ENCODE results near the gene AKNAD1. TPM values are rescaled to one million over a fixed set of nuclear protein-coding genes. Genes with fewer than 3 reads are reported as not detected.

Gene AKNAD1
- total and polyA plus RNA-seq, 2 donors (not counting 1 experiment from before 2014, with no cell fraction given): not detected

- no peaks in the 10 kb centered on the region for H3K9me3 ChIP-seq (ENCODE audit: control extremely low read depth in 1 of 3, control insufficient read depth in 2 of 3, insufficient read depth in 1 of 3, low read length in 2 of 3)
- H3K4me1 ChIP-seq (ENCODE audit: control insufficient read depth in 2 of 2, insufficient read depth in 2 of 2, low read length in 2 of 2): peaks cover 16 to 19% of the 10 kb centered on the region in 2 donors
- H3K4me2 ChIP-seq (replicated peaks; ENCODE audit: low read depth, low read length, poor library complexity, severe bottlenecking): no peak overlapping the region
- no peaks in the 10 kb centered on the region for H3K27me3 ChIP-seq (replicated peaks in 1 of 4; ENCODE audit: control extremely low read depth in 1 of 4, control insufficient read depth in 3 of 4, insufficient read depth in 4 of 4, low read length in 3 of 4)
- no peaks in the 10 kb centered on the region for H4K20me1 ChIP-seq (ENCODE audit: control insufficient read depth, insufficient read depth, low read length, poor library complexity, severe bottlenecking)
- no peak overlapping the region for H3K27ac Mint-ChIP-seq
- no peak overlapping the region for H2AFZ ChIP-seq (ENCODE audit: insufficient read depth, low read depth, low read length, poor library complexity, severe bottlenecking)
- H3K36me3 ChIP-seq (replicated peaks in 1 of 2; ENCODE audit: control extremely low read depth in 1 of 2, control insufficient read depth in 1 of 2, extremely low read depth in 1 of 2, insufficient read depth in 2 of 2, low read length in 1 of 2): no peaks in the 10 kb centered on the region
- no peak for DNase-seq
- H3K9me3 Mint-ChIP-seq (ENCODE audit: insufficient read depth): no peaks in the 10 kb centered on the region
- no peaks in the 10 kb centered on the region for H3K79me2 ChIP-seq (ENCODE audit: control insufficient read depth, insufficient read depth, low read length)
- ChIA-PET CTCF (no interaction called here), POLR2A (no interaction called here)
- no CpG with 5 or more reads among the region's 4 CpGs for WGBS (ENCODE audit: insufficient coverage)
- H3K4me3 ChIP-seq (ENCODE audit: control extremely low read depth in 1 of 5, extremely low read depth in 1 of 5, insufficient read depth in 1 of 5, low read depth in 2 of 5, low read length in 4 of 5): no peak overlapping the region
- peaks cover 4% of the 10 kb centered on the region for H3K27me3 Mint-ChIP-seq
- peak overlapping the region in 1 of 2 donors; percentile 73 for H3K27ac ChIP-seq (ENCODE audit: low read length in 2 of 2)
- no peak overlapping the region for H3K4me3 Mint-ChIP-seq
- no peak for ATAC-seq (ENCODE audit: low read depth)
- H3K9ac ChIP-seq (ENCODE audit: low read length): no peak overlapping the region
- intact Hi-C loops (cut with micrococcal nuclease): no loop called here
- TF ChIP-seq EZH2 (IDR thresholded peaks at IDR 0.05; ENCODE audit: borderline replicate concordance, insufficient read depth, low read depth, low read length, poor library complexity, severe bottlenecking) (no peak), CTCF (IDR thresholded peaks at IDR 0.05) (no peak)
- peaks cover 20% of the 10 kb centered on the region for H3K4me1 Mint-ChIP-seq
Observed at GRCh38 chr1:108863984-108864383, 7.1 kb upstream of the AKNAD1 start.

DNA sequence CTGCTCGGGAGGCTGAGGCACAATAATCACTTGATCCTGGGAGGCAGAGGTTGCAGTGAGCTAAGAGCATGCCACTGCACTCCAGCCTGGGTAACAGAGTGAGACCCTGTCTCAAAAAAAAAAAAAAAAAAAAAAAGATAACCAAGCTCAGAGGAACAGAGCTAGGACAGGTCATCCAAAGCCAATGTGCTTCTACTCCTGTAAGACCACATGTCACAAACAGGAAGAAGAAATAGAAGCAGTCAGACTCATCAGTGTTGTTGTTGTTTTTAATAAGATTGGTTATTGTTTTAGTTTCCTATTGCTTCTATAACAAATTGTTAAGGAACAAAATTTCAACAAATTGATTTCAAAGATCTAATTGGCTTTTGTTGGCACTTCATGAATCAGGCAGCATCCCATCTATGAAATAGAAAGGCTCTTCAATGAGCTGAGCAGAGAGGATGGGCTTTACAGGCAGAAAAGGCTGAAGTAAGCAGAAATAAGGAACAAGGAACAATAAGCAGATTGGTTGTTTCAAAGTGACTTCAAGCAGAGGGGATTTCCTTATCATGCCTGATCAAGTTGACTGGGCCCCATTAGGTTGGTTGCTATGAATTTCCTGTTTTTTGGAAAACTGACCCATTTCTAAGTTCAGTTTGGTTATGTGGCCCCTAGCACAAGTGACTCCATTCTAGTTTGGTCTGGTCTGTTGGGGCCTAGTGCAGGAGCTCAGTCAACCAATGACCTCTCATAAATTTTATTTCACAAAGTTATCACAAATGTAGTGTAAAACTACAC lies 6.0 kb upstream of the AKNAD1 start:
- Mint-ChIP-seq H3K4me1 (peaks cover 20% of the 10 kb centered on the region), H3K27me3 (peaks cover 8% of the 10 kb centered on the region), H3K9me3 (ENCODE audit: insufficient read depth) (no peaks in the 10 kb centered on the region), H3K27ac (peak overlapping the region; percentile 95), H3K4me3 (peak overlapping the region; percentile 67)
- Histone ChIP-seq H3K9me3 (ENCODE audit: control extremely low read depth in 1 of 3, control insufficient read depth in 2 of 3, insufficient read depth in 1 of 3, low read length in 2 of 3) (no peaks in the 10 kb centered on the region), H3K4me2 (replicated peaks; ENCODE audit: low read depth, low read length, poor library complexity, severe bottlenecking) (peak overlapping the region; percentile 36), H3K36me3 (replicated peaks in 1 of 2; ENCODE audit: control extremely low read depth in 1 of 2, control insufficient read depth in 1 of 2, extremely low read depth in 1 of 2, insufficient read depth in 2 of 2, low read length in 1 of 2) (no peaks in the 10 kb centered on the region), H3K9ac (ENCODE audit: low read length) (no peak overlapping the region), H3K27me3 (replicated peaks in 1 of 4; ENCODE audit: control extremely low read depth in 1 of 4, control insufficient read depth in 3 of 4, insufficient read depth in 4 of 4, low read length in 3 of 4) (no peaks in the 10 kb centered on the region), H3K4me3 (ENCODE audit: control extremely low read depth in 1 of 5, extremely low read depth in 1 of 5, insufficient read depth in 1 of 5, low read depth in 2 of 5, low read length in 4 of 5) (peak overlapping the region in 1 of 5 experiments; percentile 6), H4K20me1 (ENCODE audit: control insufficient read depth, insufficient read depth, low read length, poor library complexity, severe bottlenecking) (no peaks in the 10 kb centered on the region), H3K27ac (ENCODE audit: low read length in 2 of 2) (peak overlapping the region; percentile 48 to 73), H3K79me2 (ENCODE audit: control insufficient read depth, insufficient read depth, low read length) (no peaks in the 10 kb centered on the region), H2AFZ (ENCODE audit: insufficient read depth, low read depth, low read length, poor library complexity, severe bottlenecking) (peak overlapping the region; percentile 60), H3K4me1 (ENCODE audit: control insufficient read depth in 2 of 2, insufficient read depth in 2 of 2, low read length in 2 of 2) (peaks cover 16 to 19% of the 10 kb centered on the region in 2 donors)
- peak; percentile 81 for DNase-seq
- TF ChIP-seq EZH2 (IDR thresholded peaks at IDR 0.05; ENCODE audit: borderline replicate concordance, insufficient read depth, low read depth, low read length, poor library complexity, severe bottlenecking): no peak
- TF ChIP-seq CTCF (IDR thresholded peaks at IDR 0.05): no peak
- CTCF ChIA-PET: no interaction called here
- intact Hi-C loops (cut with micrococcal nuclease): no loop called here
- peak; percentile 96 for ATAC-seq (ENCODE audit: low read depth)
- WGBS (ENCODE audit: insufficient coverage): 43% methylated on average over 1 of the region's 1 CpG
- POLR2A ChIA-PET: interaction anchor here (0.6 to 1.1 kb wide), 4 partner anchors 10 to 351 kb away, joined by 3 to 5 read pairs (median 4); partner anchors contain the start of gene SARS1
